ENCODE data around the gene GAST. TPM values are rescaled to one million over a fixed set of nuclear protein-coding genes. Genes with fewer than 3 reads are reported as not detected.

The GAST gene
- total and polyA plus RNA-seq, 12 donors, result not detected

DNA sequence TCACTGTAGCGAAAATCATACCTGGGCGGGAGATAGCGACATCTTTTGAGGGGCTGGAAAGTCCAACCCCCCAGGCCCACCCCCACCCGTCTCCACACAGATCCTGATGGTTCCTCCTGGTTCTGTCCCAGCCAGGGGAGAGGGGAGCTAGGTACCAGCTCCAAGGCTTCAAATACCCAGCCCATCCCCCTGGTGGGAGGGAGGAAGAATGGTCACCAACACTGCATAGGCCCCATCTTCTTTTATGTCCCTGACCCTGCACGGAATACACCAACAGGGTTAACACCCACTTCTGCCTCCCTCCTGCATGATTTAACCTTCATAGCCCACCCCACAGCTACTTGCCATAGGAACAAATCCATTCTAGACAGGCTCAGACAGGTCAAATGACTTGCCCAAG is 13.0 kb downstream of the GAST start:
- H3K36me3 ChIP-seq (replicated peaks in 1 of 2), result no peaks in the 10 kb centered on the region
- WGBS, 4 donors, result 87 to 95% (median 90%) methylated on average over 5 of the region's 5 CpGs
- intact Hi-C loops (cut with DNase I), result no loop called here
- TF ChIP-seq, protein P1, sequence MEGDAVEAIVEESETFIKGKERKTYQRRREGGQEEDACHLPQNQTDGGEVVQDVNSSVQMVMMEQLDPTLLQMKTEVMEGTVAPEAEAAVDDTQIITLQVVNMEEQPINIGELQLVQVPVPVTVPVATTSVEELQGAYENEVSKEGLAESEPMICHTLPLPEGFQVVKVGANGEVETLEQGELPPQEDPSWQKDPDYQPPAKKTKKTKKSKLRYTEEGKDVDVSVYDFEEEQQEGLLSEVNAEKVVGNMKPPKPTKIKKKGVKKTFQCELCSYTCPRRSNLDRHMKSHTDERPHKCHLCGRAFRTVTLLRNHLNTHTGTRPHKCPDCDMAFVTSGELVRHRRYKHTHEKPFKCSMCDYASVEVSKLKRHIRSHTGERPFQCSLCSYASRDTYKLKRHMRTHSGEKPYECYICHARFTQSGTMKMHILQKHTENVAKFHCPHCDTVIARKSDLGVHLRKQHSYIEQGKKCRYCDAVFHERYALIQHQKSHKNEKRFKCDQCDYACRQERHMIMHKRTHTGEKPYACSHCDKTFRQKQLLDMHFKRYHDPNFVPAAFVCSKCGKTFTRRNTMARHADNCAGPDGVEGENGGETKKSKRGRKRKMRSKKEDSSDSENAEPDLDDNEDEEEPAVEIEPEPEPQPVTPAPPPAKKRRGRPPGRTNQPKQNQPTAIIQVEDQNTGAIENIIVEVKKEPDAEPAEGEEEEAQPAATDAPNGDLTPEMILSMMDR (IDR thresholded peaks at IDR 0.05), result no peak
- no peaks in the 10 kb centered on the region for H3K4me1 ChIP-seq (replicated peaks in 1 of 2)
- H3K4me3 ChIP-seq, result no peak overlapping the region
- no peak for DNase-seq
- no peaks in the 10 kb centered on the region for H3K9me3 ChIP-seq (replicated peaks in 1 of 3)
- no peaks in the 10 kb centered on the region for H3K27me3 ChIP-seq
- H3K27ac ChIP-seq, result no peak overlapping the region

DNA sequence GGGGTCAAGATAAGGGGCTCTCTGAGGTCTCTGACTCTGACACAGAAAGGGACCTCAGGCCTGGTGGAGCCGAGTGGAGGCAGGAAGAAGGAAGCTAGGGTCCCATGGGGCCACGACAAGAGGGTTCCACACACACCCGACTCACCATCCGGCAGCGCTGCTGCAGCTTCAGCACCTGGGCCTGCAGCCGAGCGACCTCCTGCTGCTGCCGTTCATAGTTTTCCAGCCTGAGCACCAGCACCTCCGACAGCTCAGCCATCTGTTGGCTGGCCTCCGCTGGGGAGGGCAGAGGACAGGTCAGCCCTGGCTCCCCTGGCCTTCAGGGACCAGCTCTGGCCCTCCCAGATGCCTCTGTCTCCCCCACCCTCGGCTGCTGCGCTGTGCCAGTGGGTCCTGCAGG is 15.9 kb downstream of the GAST start:
- Histone ChIP-seq H3K4me3 (no peak overlapping the region), H3K4me1 (replicated peaks in 1 of 2) (no peaks in the 10 kb centered on the region), H3K27ac (no peak overlapping the region), H3K27me3 (no peaks in the 10 kb centered on the region), H3K9me3 (replicated peaks in 1 of 3) (no peaks in the 10 kb centered on the region), H3K36me3 (replicated peaks in 1 of 2) (no peaks in the 10 kb centered on the region)
- WGBS, 4 donors, result 75 to 79% (median 76%) methylated on average over 6 to 12 of the region's 12 CpGs
- TF ChIP-seq, protein P1 (IDR thresholded peaks at IDR 0.05), result no peak
- TF ChIP-seq POLR2A (IDR thresholded peaks at IDR 0.05), result no peak
- intact Hi-C loops (cut with DNase I), result no loop called here
- no peak for DNase-seq

DNA sequence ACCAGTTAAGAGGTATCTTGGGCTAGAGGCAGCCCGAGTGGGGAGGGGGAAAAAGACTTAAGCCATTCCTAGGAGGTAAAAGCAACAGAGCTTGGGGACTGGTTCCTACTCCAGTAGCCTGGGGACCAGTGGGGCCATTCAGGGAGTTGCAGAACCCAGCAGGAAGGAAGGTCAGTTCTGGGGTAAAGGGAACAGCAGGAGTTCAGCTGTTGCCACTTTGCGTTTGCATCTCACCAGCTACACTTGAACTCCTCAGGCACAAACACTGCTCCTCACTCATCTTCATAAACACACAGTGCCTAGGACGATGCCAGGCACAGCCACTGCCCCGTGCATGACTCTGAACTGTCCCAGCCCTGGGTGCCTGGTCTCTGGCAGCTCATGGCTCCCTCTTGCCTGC is 18.3 kb downstream of the GAST start:
- Histone ChIP-seq H3K27ac (no peak overlapping the region), H3K4me1 (replicated peaks in 1 of 2) (peaks cover 5 to 14% of the 10 kb centered on the region in 2 donors), H3K36me3 (replicated peaks in 1 of 2) (no peaks in the 10 kb centered on the region), H3K9me3 (replicated peaks in 1 of 3) (no peaks in the 10 kb centered on the region), H3K4me3 (no peak overlapping the region), H3K27me3 (peaks cover 22% of the 10 kb centered on the region)
- intact Hi-C loops (cut with DNase I), result loop anchor here in 1 of 2 donors (10.0 kb wide), 2 partner anchors 154 to 224 kb away; no protein-coding TSS in a partner anchor
- TF ChIP-seq, protein P1 (IDR thresholded peaks at IDR 0.05), result no peak
- no peak for TF ChIP-seq POLR2A (IDR thresholded peaks at IDR 0.05)
- WGBS, 4 donors, result 56 to 68% (median 64%) methylated on average over 4 of the region's 4 CpGs
- no peak for DNase-seq

DNA sequence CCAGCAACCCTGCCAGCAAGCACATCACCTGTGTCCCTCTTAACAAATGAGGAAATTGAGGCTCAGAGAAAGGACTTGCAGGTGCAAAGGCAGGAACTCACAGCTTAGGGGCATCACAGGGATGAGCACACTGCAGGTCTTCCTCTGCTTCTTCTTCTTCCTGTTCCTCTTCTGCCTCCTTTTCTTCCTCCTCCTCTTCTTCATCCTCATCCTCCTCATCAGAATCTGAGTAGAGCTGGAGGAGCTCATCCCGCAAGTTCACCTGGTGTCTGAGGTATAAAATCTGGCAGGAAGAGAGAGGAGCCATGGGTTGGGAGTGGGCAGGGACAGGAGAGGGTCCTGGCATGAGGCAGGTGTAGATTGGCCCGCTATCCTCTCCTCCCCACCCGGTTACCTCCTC is 19.7 kb downstream of the GAST start:
- no peak overlapping the region for H3K27ac ChIP-seq
- no peak for TF ChIP-seq POLR2A (IDR thresholded peaks at IDR 0.05)
- TF ChIP-seq, protein P1 (IDR thresholded peaks at IDR 0.05), result no peak
- H3K4me3 ChIP-seq, result no peak overlapping the region
- H3K9me3 ChIP-seq (replicated peaks in 1 of 3), result no peaks in the 10 kb centered on the region
- H3K36me3 ChIP-seq (replicated peaks in 1 of 2), result no peaks in the 10 kb centered on the region
- 53 to 83% (median 71%) methylated on average over 2 to 3 of the region's 3 CpGs for WGBS, 4 donors
- H3K27me3 ChIP-seq, result peaks cover 27% of the 10 kb centered on the region
- H3K4me1 ChIP-seq (replicated peaks in 1 of 2), result peaks cover 5 to 14% of the 10 kb centered on the region in 2 donors
- intact Hi-C loops (cut with DNase I), result loop anchor here in 1 of 2 donors (10.0 kb wide), 2 partner anchors 153 to 223 kb away; no protein-coding TSS in a partner anchor
- DNase-seq, result no peak
